GM12891 (cell line): ENCODE data around the gene SCAF1.

Source experiments
- DNase-seq: peaks from one replicate; pipeline ENCODE4 v3.0.0; 2011; ENCODE audit warnings: low spot score; ENCODE audit not compliant: insufficient read length
- FAIRE-seq: peaks from 2 replicates; lab custom pipeline; 2011; peaks lifted over from hg19 to GRCh38; lab: Jason Lieb, UNC
- PAX5 ChIP-seq: IDR thresholded peaks from 2 replicates; pipeline ENCODE4 v1.6.1; 2011; ENCODE audit warnings: low read length, moderate library complexity, mild to moderate bottlenecking; ENCODE audit not compliant: insufficient read depth, severe bottlenecking
- POLR2A ChIP-seq: IDR thresholded peaks from 2 replicates; pipeline ENCODE4 v1.6.1; 2011; ENCODE audit warnings: low read depth, low read length, control low read depth
- POLR2AphosphoS5 ChIP-seq: IDR thresholded peaks from 2 replicates; pipeline ENCODE4 v1.6.1; 2011; ENCODE audit warnings: low read depth, low read length, control low read depth
- POU2F2 ChIP-seq: IDR thresholded peaks from 2 replicates; pipeline ENCODE4 v1.6.1; 2011; ENCODE audit warnings: low read depth, mild to moderate bottlenecking, control low read depth, low read length, moderate library complexity
- SPI1 ChIP-seq: IDR thresholded peaks from 2 replicates; pipeline ENCODE4 v1.6.1; 2011; ENCODE audit warnings: low read depth, low read length, control low read depth
- TAF1 ChIP-seq: IDR thresholded peaks from 2 replicates; pipeline ENCODE4 v1.6.1; 2011; ENCODE audit warnings: low read depth, low read length, control low read depth

The SCAF1 gene

GRCh38 chr19:49684251-49684982 is 42.4 kb downstream of the SCAF1 start:
- DNase-seq, result no peak
- peak; percentile 67 for FAIRE-seq
- TF ChIP-seq TAF1 (no peak), SPI1 (no peak), POLR2A (peak; percentile 66), POU2F2 (no peak), POLR2AphosphoS5 (peak; percentile 66; the same call in 1 of the 2 replicates)

DNA sequence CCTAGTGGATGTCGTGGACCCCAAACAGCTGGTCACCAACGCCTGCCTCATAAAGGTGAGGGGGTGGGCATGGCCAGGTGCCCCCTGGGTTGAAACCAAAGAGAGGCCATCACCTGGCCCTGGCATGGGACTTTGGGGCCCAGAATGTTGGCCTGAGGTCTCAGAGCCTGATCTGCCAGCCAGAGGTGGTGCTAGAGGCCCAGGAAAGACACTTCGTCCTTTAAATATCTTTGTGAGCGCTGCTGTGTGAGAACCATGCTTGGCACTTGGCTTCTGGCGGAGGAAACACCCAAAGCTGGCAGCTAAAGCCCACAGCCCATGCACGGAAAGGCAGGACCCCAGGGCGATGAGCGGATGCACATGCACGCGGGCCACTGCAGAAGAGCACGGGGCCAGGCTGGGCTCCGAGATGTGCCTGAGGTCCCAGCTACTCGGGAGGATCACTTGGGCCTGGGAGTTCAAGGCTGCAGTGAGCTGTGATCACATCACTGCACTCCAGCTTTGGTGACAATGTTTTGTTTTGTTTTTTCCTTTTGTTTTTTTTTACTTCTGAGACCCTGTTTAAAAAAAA is 43.1 kb downstream of the SCAF1 start:
- no peak for TF ChIP-seq TAF1
- peak; percentile 26; the same call in 1 of the 2 replicates for TF ChIP-seq POLR2AphosphoS5
- TF ChIP-seq POLR2A, result no peak
- TF ChIP-seq SPI1, result no peak
- no peak for TF ChIP-seq PAX5
- no peak for TF ChIP-seq POU2F2
- FAIRE-seq (no peak), DNase-seq (no peak)

- DNase-seq (no peak), FAIRE-seq (no peak)
- TF ChIP-seq POLR2A (peak; percentile 17; the same call in 1 of the 2 replicates), SPI1 (no peak), TAF1 (no peak), POU2F2 (no peak), POLR2AphosphoS5 (peak; percentile 70), PAX5 (no peak)
Measured at GRCh38 chr19:49685845-49686332, 43.9 kb downstream of the SCAF1 start.

GRCh38 chr19:49686503-49687088 is 44.6 kb downstream of the SCAF1 start:
- FAIRE-seq (no peak), DNase-seq (no peak)
- TF ChIP-seq PAX5, result no peak
- TF ChIP-seq TAF1, result no peak
- TF ChIP-seq POLR2A, result no peak
- TF ChIP-seq POLR2AphosphoS5, result no peak
- no peak for TF ChIP-seq POU2F2
- no peak for TF ChIP-seq SPI1

GRCh38 chr19:49687150-49687549 is 45.1 kb downstream of the SCAF1 start:
- no peak for FAIRE-seq
- TF ChIP-seq POU2F2, result no peak
- TF ChIP-seq PAX5, result no peak
- TF ChIP-seq SPI1, result no peak
- no peak for TF ChIP-seq POLR2A
- no peak for TF ChIP-seq POLR2AphosphoS5
- no peak for TF ChIP-seq TAF1
- no peak for DNase-seq

GRCh38 chr19:49687566-49688316 is 45.7 kb downstream of the SCAF1 start:
- peak; percentile 22; the same call in 1 of the 2 replicates for TF ChIP-seq SPI1
- TF ChIP-seq POLR2A, result peak; percentile 17; the same call in 1 of the 2 replicates
- TF ChIP-seq POU2F2, result no peak
- no peak for FAIRE-seq
- no peak for DNase-seq

GRCh38 chr19:49688531-49689132 is 46.6 kb downstream of the SCAF1 start:
- TF ChIP-seq POLR2AphosphoS5 (0 out of 2 replicates have a peak, but pooled peaks have one; percentile 16), POU2F2 (no peak), PAX5 (no peak), SPI1 (no peak), TAF1 (no peak), POLR2A (peak; percentile 51; the same call in 1 of the 2 replicates)
- FAIRE-seq (no peak), DNase-seq (no peak)

DNA sequence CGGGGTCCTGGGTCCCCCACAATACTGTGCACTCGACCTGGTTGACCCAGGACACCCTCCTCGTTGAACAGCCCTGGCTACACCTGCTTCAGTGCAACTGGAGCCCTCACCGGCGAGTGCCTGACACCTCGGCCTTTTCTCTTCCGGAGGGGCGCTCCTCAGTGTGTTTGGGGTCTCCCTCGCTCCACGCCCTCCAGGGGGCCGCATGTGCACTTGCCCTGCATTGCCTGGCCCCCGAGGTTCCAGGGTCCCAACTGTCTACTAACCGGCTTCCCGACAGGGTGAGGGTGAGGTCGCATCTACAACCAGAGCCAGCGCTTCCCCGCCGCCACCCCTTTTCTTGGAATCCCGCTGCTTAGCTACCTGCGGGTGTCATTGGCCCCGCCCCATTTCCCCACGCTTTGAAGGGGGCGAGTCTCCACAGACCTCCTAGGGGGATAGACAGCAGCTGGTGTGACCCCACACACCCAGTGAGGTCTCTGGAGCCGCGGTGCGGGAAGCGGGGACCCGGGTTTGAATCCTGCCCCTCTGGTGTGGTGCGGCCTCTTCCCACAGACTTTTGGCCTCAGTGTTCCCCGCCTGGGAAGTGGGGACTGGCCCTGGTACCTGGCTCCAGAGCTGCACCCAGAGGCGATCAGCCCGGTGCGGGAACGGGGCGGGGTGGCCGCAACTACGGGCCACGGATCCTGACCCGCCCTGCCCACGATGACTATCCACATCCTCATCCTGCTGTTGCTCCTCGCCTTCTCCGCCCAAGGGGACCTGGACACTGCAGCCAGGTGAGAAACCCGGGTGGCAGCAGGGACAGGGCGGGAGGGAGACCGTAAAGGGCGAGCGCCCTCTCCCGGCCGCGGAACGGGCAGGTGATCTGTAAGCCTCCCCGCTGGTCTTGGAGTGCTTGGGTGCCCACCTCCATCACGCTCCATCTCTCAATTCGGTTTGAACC is 47.4 kb downstream of the SCAF1 start, which contains the start of gene ADM5:
TSS of gene ADM5 (plus strand) at position 462 of the 946 bp plus-strand sequence. CDS start at position 706, 244 bp downstream.
- no peak for FAIRE-seq
- TF ChIP-seq SPI1 (no peak), POLR2AphosphoS5 (peak; percentile 47; the same call in 1 of the 2 replicates), POLR2A (0 out of 2 replicates have a peak, but pooled peaks have one; percentile 27), POU2F2 (no peak; the same call in 1 of the 2 replicates), TAF1 (no peak), PAX5 (no peak)
- DNase-seq, result no peak
